Measurements from ENCODE around the gene NEO1.

NEO1 gene

GRCh38 chr15:73282567-73283365, 230.5 kb downstream of the NEO1 start:
- TF ChIP-seq CTCF (IDR thresholded peaks at IDR 0.05; ENCODE audit: control insufficient read depth, insufficient read depth, low read depth, low read length, missing control alignments), result no peak
- DNase-seq (ENCODE audit: low read depth), result no peak
- H3K4me3 ChIP-seq (ENCODE audit: control insufficient read depth, low read depth, low read length), result no peak overlapping the region

GRCh38 chr15:73283366-73283962, 231.2 kb downstream of the NEO1 start:
- TF ChIP-seq CTCF (IDR thresholded peaks at IDR 0.05; ENCODE audit: control insufficient read depth, insufficient read depth, low read depth, low read length, missing control alignments), result no peak
- H3K4me3 ChIP-seq (ENCODE audit: control insufficient read depth, low read depth, low read length), result no peak overlapping the region
- no peak for DNase-seq (ENCODE audit: low read depth)

- TF ChIP-seq CTCF (IDR thresholded peaks at IDR 0.05; ENCODE audit: control insufficient read depth, insufficient read depth, low read depth, low read length, missing control alignments), result peak; percentile 40
- DNase-seq (ENCODE audit: low read depth), result no peak
- H3K4me3 ChIP-seq (ENCODE audit: control insufficient read depth, low read depth, low read length), result no peak overlapping the region
Observed at GRCh38 chr15:73284090-73284716, 231.9 kb downstream of the NEO1 start.

GRCh38 chr15:73286311-73286710, 234.0 kb downstream of the NEO1 start:
- H3K4me3 ChIP-seq (ENCODE audit: control insufficient read depth, low read depth, low read length), result no peak overlapping the region
- no peak for TF ChIP-seq CTCF (IDR thresholded peaks at IDR 0.05; ENCODE audit: control insufficient read depth, insufficient read depth, low read depth, low read length, missing control alignments)
- no peak for DNase-seq (ENCODE audit: low read depth)

GRCh38 chr15:73287019-73287418, 234.8 kb downstream of the NEO1 start:
- TF ChIP-seq CTCF (IDR thresholded peaks at IDR 0.05; ENCODE audit: control insufficient read depth, insufficient read depth, low read depth, low read length, missing control alignments), result no peak
- no peak overlapping the region for H3K4me3 ChIP-seq (ENCODE audit: control insufficient read depth, low read depth, low read length)
- DNase-seq (ENCODE audit: low read depth), result no peak

GRCh38 chr15:73291441-73291840, 239.2 kb downstream of the NEO1 start:
- no peak for DNase-seq (ENCODE audit: low read depth)
- TF ChIP-seq CTCF (IDR thresholded peaks at IDR 0.05; ENCODE audit: control insufficient read depth, insufficient read depth, low read depth, low read length, missing control alignments), result no peak
- H3K4me3 ChIP-seq (ENCODE audit: control insufficient read depth, low read depth, low read length), result no peak overlapping the region
